Measurements from ENCODE around the gene KCNJ6.
A peak's percentile ranks its signal among the peaks of the same experiment; 100 is the strongest.
"Not testable (repeated sequence)": the region's sequence is repeated elsewhere in the genome, so short reads cannot be mapped to it uniquely, and the experiment has no call there.

KCNJ6 gene

GRCh38 chr21:37592496-37592895, 323.8 kb downstream of the KCNJ6 start:
- DNase-seq, result no peak

GRCh38 chr21:37591994-37592393, 324.3 kb downstream of the KCNJ6 start:
- DNase-seq, result not testable (repeated sequence)

- DNase-seq, result not testable (repeated sequence)
Measured at GRCh38 chr21:37590836-37591235, 325.4 kb downstream of the KCNJ6 start.

- not testable (repeated sequence) for DNase-seq
Measured at GRCh38 chr21:37588644-37589043, 327.6 kb downstream of the KCNJ6 start.

- no peak for DNase-seq
Measured at GRCh38 chr21:37587635-37588177, 328.6 kb downstream of the KCNJ6 start.

- DNase-seq, result no peak
Measured at GRCh38 chr21:37587203-37587602, 329.1 kb downstream of the KCNJ6 start.

- peak; percentile 6 for DNase-seq
Measured at GRCh38 chr21:37582590-37582989, 333.7 kb downstream of the KCNJ6 start.

- no peak for DNase-seq
Measured at GRCh38 chr21:37580666-37581065, 335.6 kb downstream of the KCNJ6 start.

- DNase-seq, result no peak
Measured at GRCh38 chr21:37579356-37579755, 336.9 kb downstream of the KCNJ6 start.

GRCh38 chr21:37578471-37579126, 337.7 kb downstream of the KCNJ6 start:
- DNase-seq, result no peak

GRCh38 chr21:37576929-37577328, 339.3 kb downstream of the KCNJ6 start:
- DNase-seq, result not testable (repeated sequence)

GRCh38 chr21:37575580-37575979, 340.7 kb downstream of the KCNJ6 start:
- no peak for DNase-seq

GRCh38 chr21:37574751-37575150, 341.5 kb downstream of the KCNJ6 start:
- DNase-seq, result no peak

- no peak for DNase-seq
Measured at GRCh38 chr21:37574316-37574715, 341.9 kb downstream of the KCNJ6 start.

- no peak for DNase-seq
Measured at GRCh38 chr21:37571442-37571841, 344.8 kb downstream of the KCNJ6 start.

- no peak for DNase-seq
Measured at GRCh38 chr21:37568916-37569315, 347.3 kb downstream of the KCNJ6 start.

GRCh38 chr21:37568415-37568814, 347.8 kb downstream of the KCNJ6 start:
- no peak for DNase-seq

GRCh38 chr21:37566790-37567615, 349.3 kb downstream of the KCNJ6 start:
- no peak for DNase-seq

- DNase-seq, result no peak
Measured at GRCh38 chr21:37565530-37566223, 350.6 kb downstream of the KCNJ6 start.

GRCh38 chr21:37564924-37565529, 351.2 kb downstream of the KCNJ6 start:
- no peak for DNase-seq

- DNase-seq, result peak; percentile 91
Measured at GRCh38 chr21:37564341-37564923, 351.8 kb downstream of the KCNJ6 start.

- DNase-seq, result peak; percentile 92
Measured at GRCh38 chr21:37563641-37564340, 352.5 kb downstream of the KCNJ6 start.
